GM12878 (cell line): Measurements from ENCODE around the gene NEU1. TPM values are rescaled to one million over a fixed set of nuclear protein-coding genes. Genes with fewer than 3 reads are reported as not detected.

Source experiments
- ATAC-seq: fragments of 200-7000 bp; cut with Tn5 transposase; 3 replicates; pipeline ENCODE4 v1.9.1; 2020; ENCODE audit warnings: mild to moderate bottlenecking, moderate library complexity
- BruUV-seq: library from RNA; stranded (reverse); fragments of 400-500 nt; replicated peaks from 2 replicates; lab custom pipeline; 2021; lab: Mats Ljungman, UMichigan
- CTCF ChIA-PET: fragments of 300-600 bp; sonication (Branson Sonifier 250); formaldehyde crosslinking; extraction: SDS; loops from one replicate; lab custom pipeline; 2021; ENCODE audit warnings: inconsistent platforms; lab: Yijun Ruan, JAX
- POLR2A ChIA-PET: fragments of 350-600 bp; formaldehyde crosslinking; extraction: SDS; loops from one replicate; lab custom pipeline; 2021; ENCODE audit warnings: inconsistent platforms; lab: Charles Lee
- RAD21 ChIA-PET: fragments of 300-600 bp; sonication (Branson Sonifier 250); formaldehyde crosslinking; loops from one replicate; lab custom pipeline; 2023; ENCODE audit warnings: antibody characterized with exemption; ENCODE audit not compliant: unreplicated experiment; lab: Charles Lee
- SMC1A ChIA-PET: fragments of 300-600 bp; sonication (Branson Sonifier 250); formaldehyde crosslinking; loops from one replicate; lab custom pipeline; 2023; ENCODE audit not compliant: unreplicated experiment, uncharacterized antibody; lab: Charles Lee
- DNase-seq: peaks from one replicate; pipeline ENCODE4 v3.0.0-alpha.2; 2011; ENCODE audit warnings: low read depth, low spot score
- FAIRE-seq: peaks from 3 replicates; lab custom pipeline; 2011; peaks lifted over from hg19 to GRCh38; lab: Jason Lieb, UNC
- H2AFZ ChIP-seq: 2 replicates; pipeline ENCODE4 v1.6.0; 2011; ENCODE audit warnings: low read depth, low read length, control low read depth; ENCODE audit not compliant: control insufficient read depth
- H3K27ac ChIP-seq: 2 replicates; pipeline ENCODE4 v1.5.1; 2011; ENCODE audit warnings: control low read depth; ENCODE audit not compliant: control insufficient read depth, insufficient read depth
- H3K27me3 ChIP-seq, 2 experiments: replicated peaks in 1 of 2; 2 replicates each; pipeline versions ENCODE4 v1.6.0 to v1.6.1; 2011; ENCODE audit warnings: low read length in 1 of 2; ENCODE audit not compliant: control insufficient read depth in 2 of 2, insufficient read depth in 2 of 2
- H3K36me3 ChIP-seq, 2 experiments: 2 replicates each; pipeline ENCODE4 v1.5.1; 2011; ENCODE audit warnings: low read length in 1 of 2; ENCODE audit not compliant: control insufficient read depth in 2 of 2, insufficient read depth in 2 of 2
- H3K4me1 ChIP-seq: 2 replicates; pipeline ENCODE4 v1.6.1; 2011; ENCODE audit warnings: mild to moderate bottlenecking, low read length, moderate library complexity, mixed read lengths; ENCODE audit not compliant: control insufficient read depth, insufficient read depth
- H3K4me2 ChIP-seq: 2 replicates; pipeline ENCODE4 v1.6.0; 2011; ENCODE audit warnings: control low read depth; ENCODE audit not compliant: control insufficient read depth, insufficient read depth
- H3K4me3 ChIP-seq: fragments of 200-600 bp; sonication (generic); 2 replicates; pipeline ENCODE4 v1.5.1; 2016
- H3K79me2 ChIP-seq: 2 replicates; pipeline ENCODE4 v1.6.0; 2011; ENCODE audit warnings: low read length; ENCODE audit not compliant: control insufficient read depth, insufficient read depth
- H3K9ac ChIP-seq: 2 replicates; pipeline ENCODE4 v1.8.0; 2011; ENCODE audit warnings: low read length, control low read depth, mixed read lengths; ENCODE audit not compliant: control insufficient read depth, insufficient read depth
- H3K9me3 ChIP-seq: replicated peaks from 3 replicates; pipeline ENCODE4 v1.5.1; 2011; ENCODE audit warnings: mild to moderate bottlenecking, low read length; ENCODE audit not compliant: control insufficient read depth, insufficient read depth
- H4K20me1 ChIP-seq: 2 replicates; pipeline ENCODE4 v1.6.0; 2011; ENCODE audit not compliant: control insufficient read depth, insufficient read depth
- BHLHE40 ChIP-seq, 2 experiments: fragments of 450-650 bp in 1 of 2; IDR thresholded peaks; 2 replicates each; pipeline ENCODE4 v1.6.1; 2011 to 2017; ENCODE audit warnings: low read depth in 2 of 2, borderline replicate concordance in 1 of 2, improper control_type of control experiment in 1 of 2, low read length in 1 of 2, mild to moderate bottlenecking in 1 of 2
- BRCA1 ChIP-seq: IDR thresholded peaks from 2 replicates; pipeline ENCODE4 v1.6.1; 2011; ENCODE audit warnings: low read depth, low read length, improper control_type of control experiment
- DPF2 ChIP-seq: fragments of 450-650 bp; IDR thresholded peaks from 2 replicates; pipeline ENCODE4 v1.6.1; 2017; ENCODE audit warnings: mild to moderate bottlenecking
- KLF5 ChIP-seq: fragments of 450-650 bp; IDR thresholded peaks from 2 replicates; pipeline ENCODE4 v1.6.1; 2014; ENCODE audit warnings: mild to moderate bottlenecking; ENCODE audit not compliant: partially characterized antibody
- MYC ChIP-seq: IDR thresholded peaks from 2 replicates; pipeline ENCODE4 v1.6.1; 2011; ENCODE audit warnings: mild to moderate bottlenecking, low read length, moderate library complexity, inconsistent platforms; ENCODE audit not compliant: insufficient read depth, insufficient replicate concordance, insufficient read length, severe bottlenecking
- NFYA ChIP-seq: IDR thresholded peaks from 2 replicates; pipeline ENCODE4 v1.6.1; 2011; ENCODE audit warnings: low read depth, mild to moderate bottlenecking, low read length, improper control_type of control experiment, borderline replicate concordance
- NR2C2 ChIP-seq: IDR thresholded peaks from 2 replicates; pipeline ENCODE4 v1.6.1; 2011; ENCODE audit warnings: borderline replicate concordance, low read depth; ENCODE audit not compliant: control insufficient read depth, insufficient read length
- POLR2A ChIP-seq: IDR thresholded peaks from 2 replicates; pipeline ENCODE4 v1.6.1; 2011; ENCODE audit warnings: low read depth, mild to moderate bottlenecking, low read length
- SMAD1 ChIP-seq: fragments of 450-650 bp; IDR thresholded peaks from 2 replicates; pipeline ENCODE4 v1.6.1; 2018; ENCODE audit warnings: mild to moderate bottlenecking, low read depth; ENCODE audit not compliant: partially characterized antibody
- SMARCA5 ChIP-seq: fragments of 450-650 bp; IDR thresholded peaks from 2 replicates; pipeline ENCODE4 v1.6.1; 2017; ENCODE audit warnings: mild to moderate bottlenecking
- SMC3 ChIP-seq: IDR thresholded peaks from 2 replicates; pipeline ENCODE4 v1.6.1; 2011; ENCODE audit warnings: low read length, improper control_type of control experiment, borderline replicate concordance
- TCF12 ChIP-seq: IDR thresholded peaks from 2 replicates; pipeline ENCODE4 v1.6.1; 2011; ENCODE audit warnings: low read depth, mild to moderate bottlenecking, low read length
- TCF3 ChIP-seq: IDR thresholded peaks from 2 replicates; pipeline ENCODE4 v1.6.1; 2012; ENCODE audit warnings: low read depth, mild to moderate bottlenecking, low read length, borderline replicate concordance; ENCODE audit not compliant: insufficient read depth
- ZNF207 ChIP-seq: fragments of 450-650 bp; IDR thresholded peaks from 2 replicates; pipeline ENCODE4 v1.6.1; 2014; ENCODE audit warnings: antibody characterized with exemption, mild to moderate bottlenecking, borderline replicate concordance
- ZNF622 ChIP-seq: fragments of 450-650 bp; IDR thresholded peaks from 2 replicates; pipeline ENCODE4 v1.6.1; 2017; ENCODE audit warnings: mild to moderate bottlenecking, inconsistent platforms
- WGBS: methylation state at CpG from one replicate; pipeline ENCODE4 v1.1.6; 2016; ENCODE audit warnings: low lambda C conversion rate; ENCODE audit not compliant: insufficient replicate concordance, insufficient coverage; ENCODE audit errors: missing lambda C conversion rate; 5-methylcytosine and 5-hydroxymethylcytosine counted together
- in situ Hi-C: fragments of 300-500 bp; cut with MboI; formaldehyde crosslinking; loops from 9 replicates; pipeline ENCODE4 v1.14.3; 2018; ENCODE audit warnings: mixed read lengths
- intact Hi-C: fragments of 100-400 bp; cut with micrococcal nuclease; formaldehyde crosslinking; loops from one replicate; pipeline ENCODE4 v1.14.2; 2022; ENCODE audit not compliant: unreplicated experiment
- polyA plus RNA-seq, 11 experiments: library from polyadenylated mRNA; depleted of rRNA in 4 of 11; unstranded in 6 of 11; stranded (reverse) in 5 of 11; fragments of >200 nt; fragmentation: Nextera tagmentation in 4 of 11; fragmentation: Illumina TruSeq in 1 of 11; extraction: Ambion mirVana in 4 of 11; extraction: Trizol in 1 of 11; gene quantifications; 1 replicate in 1 of 11; 2 replicates in 10 of 11; pipeline versions ENCODE4 v1.2.1 to v1.2.3, GENCODE V29; 2011 to 2016; ENCODE audit warnings: inconsistent platforms in 2 of 11, missing spikeins in 2 of 11, low read depth in 1 of 11
- total RNA-seq, 4 experiments: library from RNA; depleted of rRNA in 3 of 4; stranded (reverse); fragments of >200 nt in 3 of 4; fragmentation: Illumina TruSeq in 1 of 4; extraction: Trizol in 1 of 4; gene quantifications; 2 replicates each; pipeline versions ENCODE4 v1.2.1 to v1.2.3, GENCODE V29; 2013 to 2021
- TF ChIP-seq, protein P1 (sequence below): fragments of 450-650 bp; IDR thresholded peaks from 2 replicates; pipeline ENCODE4 v1.6.1; 2017; ENCODE audit warnings: mild to moderate bottlenecking, moderate library complexity
- TF ChIP-seq, protein P2 (sequence below): fragments of 450-650 bp; IDR thresholded peaks from 2 replicates; pipeline ENCODE4 v1.6.1; 2017; ENCODE audit warnings: low read depth, mild to moderate bottlenecking, moderate library complexity

The NEU1 gene
- total and polyA plus RNA-seq, 10 of the 15 experiments (the other 5 are each of a cell fraction or from before 2014, with no cell fraction given) = 7.2 to 26.9 (median 21.6) TPM

DNA sequence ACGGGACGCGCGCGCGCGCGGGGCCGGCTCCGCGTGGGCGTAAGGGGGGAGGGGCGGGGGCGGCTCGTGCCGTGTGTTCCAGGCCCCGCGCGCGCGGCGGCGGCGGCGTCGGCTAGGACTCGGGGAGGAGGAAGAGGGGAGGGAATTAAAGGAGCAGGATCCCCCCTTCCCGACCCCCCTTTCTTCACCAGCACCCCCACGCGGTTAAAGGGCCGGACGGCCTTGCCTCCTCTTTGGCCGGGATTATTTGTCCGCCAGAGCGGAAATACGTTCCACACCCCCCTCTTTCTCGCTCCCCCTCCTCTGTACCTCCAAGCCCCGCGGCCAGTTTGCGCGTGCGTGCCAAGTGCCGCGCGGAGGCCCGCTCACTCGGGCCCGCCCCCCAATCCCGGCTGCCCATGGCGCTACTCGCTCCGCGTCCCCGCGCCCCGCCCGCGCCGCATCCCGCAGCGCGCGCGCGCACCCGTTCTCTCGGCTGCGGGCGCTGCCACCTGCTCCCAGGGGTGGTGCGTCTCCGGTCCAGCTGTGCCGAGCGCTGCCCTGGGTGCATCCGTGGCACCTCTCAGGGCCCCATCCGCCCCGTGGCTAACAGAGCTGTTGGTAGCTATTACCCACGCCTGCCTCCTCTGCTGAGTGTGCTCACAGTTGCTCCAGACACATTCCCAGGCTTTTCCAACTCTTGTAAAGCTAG is 39.5 kb upstream of the NEU1 start, which contains the start of gene ZBTB12:
Gene ZBTB12 (minus strand): TSS at position 134 of the 691 bp plus-strand sequence. CDS start 781 bp downstream, outside the sequence.
- Histone ChIP-seq H3K4me1 (peaks cover 11% of the 10 kb centered on the region), H3K36me3 (no peaks in the 10 kb centered on the region; a peak in 1 of 4 replicates), H3K9ac (peak within 1 kb of the TSS; percentile 63), H3K79me2 (peaks cover 7% of the 10 kb centered on the region), H4K20me1 (no peaks in the 10 kb centered on the region), H3K9me3 (no peaks in the 10 kb centered on the region), H3K27me3 (no peaks in the 10 kb centered on the region), H3K4me3 (peak within 1 kb of the TSS; percentile 89), H3K27ac (peak within 1 kb of the TSS; percentile 49), H2AFZ (peak within 1 kb of the TSS; percentile 91), H3K4me2 (peak within 1 kb of the TSS; percentile 94)
- ChIA-PET RAD21 (interaction anchor here (0.7 kb wide), 1 partner anchor 21 kb away, joined by 5 read pairs; no protein-coding TSS in a partner anchor), POLR2A (interaction anchor here (0.6 to 1.9 kb wide), 5 partner anchors 39 to 360 kb away, joined by 3 to 8 read pairs (median 5); partner anchors contain the start of genes ABHD16A, DXO, GPSM3 and NEU1), SMC1A (interaction anchor here (0.7 to 1.3 kb wide), 4 partner anchors 12 to 70 kb away, joined by 3 to 4 read pairs (median 3); partner anchors contain the start of gene DXO), CTCF (interaction anchor here (1.2 to 1.7 kb wide), 2 partner anchors 20 to 50 kb away, joined by 3 to 4 read pairs; no protein-coding TSS in a partner anchor)
- no TSS peak for BruUV-seq
- in situ Hi-C loops = no loop called here
- ATAC-seq (peak; percentile 81), FAIRE-seq (peak; percentile 77), DNase-seq (peak; percentile 73)
- under 1% methylated on average over 50 of the region's 77 CpGs for WGBS
- intact Hi-C loops = loop anchor here (10.0 kb wide), 1 partner anchor 357 kb away; the partner anchor contains the start of genes ATP6V1G2, DDX39B and NFKBIL1
- peak; percentile 63; the same call in 1 of the 2 replicates for TF ChIP-seq SMARCA5
- no peak for TF ChIP-seq ZNF622
- TF ChIP-seq ZNF207 = peak; percentile 83; the same call in 1 of the 2 replicates
- no peak for TF ChIP-seq SMC3
- TF ChIP-seq, protein P1, sequence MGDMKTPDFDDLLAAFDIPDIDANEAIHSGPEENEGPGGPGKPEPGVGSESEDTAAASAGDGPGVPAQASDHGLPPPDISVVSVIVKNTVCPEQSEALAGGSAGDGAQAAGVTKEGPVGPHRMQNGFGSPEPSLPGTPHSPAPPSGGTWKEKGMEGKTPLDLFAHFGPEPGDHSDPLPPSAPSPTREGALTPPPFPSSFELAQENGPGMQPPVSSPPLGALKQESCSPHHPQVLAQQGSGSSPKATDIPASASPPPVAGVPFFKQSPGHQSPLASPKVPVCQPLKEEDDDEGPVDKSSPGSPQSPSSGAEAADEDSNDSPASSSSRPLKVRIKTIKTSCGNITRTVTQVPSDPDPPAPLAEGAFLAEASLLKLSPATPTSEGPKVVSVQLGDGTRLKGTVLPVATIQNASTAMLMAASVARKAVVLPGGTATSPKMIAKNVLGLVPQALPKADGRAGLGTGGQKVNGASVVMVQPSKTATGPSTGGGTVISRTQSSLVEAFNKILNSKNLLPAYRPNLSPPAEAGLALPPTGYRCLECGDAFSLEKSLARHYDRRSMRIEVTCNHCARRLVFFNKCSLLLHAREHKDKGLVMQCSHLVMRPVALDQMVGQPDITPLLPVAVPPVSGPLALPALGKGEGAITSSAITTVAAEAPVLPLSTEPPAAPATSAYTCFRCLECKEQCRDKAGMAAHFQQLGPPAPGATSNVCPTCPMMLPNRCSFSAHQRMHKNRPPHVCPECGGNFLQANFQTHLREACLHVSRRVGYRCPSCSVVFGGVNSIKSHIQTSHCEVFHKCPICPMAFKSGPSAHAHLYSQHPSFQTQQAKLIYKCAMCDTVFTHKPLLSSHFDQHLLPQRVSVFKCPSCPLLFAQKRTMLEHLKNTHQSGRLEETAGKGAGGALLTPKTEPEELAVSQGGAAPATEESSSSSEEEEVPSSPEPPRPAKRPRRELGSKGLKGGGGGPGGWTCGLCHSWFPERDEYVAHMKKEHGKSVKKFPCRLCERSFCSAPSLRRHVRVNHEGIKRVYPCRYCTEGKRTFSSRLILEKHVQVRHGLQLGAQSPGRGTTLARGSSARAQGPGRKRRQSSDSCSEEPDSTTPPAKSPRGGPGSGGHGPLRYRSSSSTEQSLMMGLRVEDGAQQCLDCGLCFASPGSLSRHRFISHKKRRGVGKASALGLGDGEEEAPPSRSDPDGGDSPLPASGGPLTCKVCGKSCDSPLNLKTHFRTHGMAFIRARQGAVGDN = no peak; the same call in 1 of the 2 replicates
- no peak for TF ChIP-seq NR2C2
- peak; percentile 72 for TF ChIP-seq POLR2A
- TF ChIP-seq KLF5 = peak; percentile 72
- TF ChIP-seq BHLHE40 (IDR thresholded peaks at IDR 0.05; ENCODE audit: borderline replicate concordance in 1 of 2, low read depth in 2 of 2, low read length in 1 of 2) = peak; percentile 81 to 94
- TF ChIP-seq, protein P2, sequence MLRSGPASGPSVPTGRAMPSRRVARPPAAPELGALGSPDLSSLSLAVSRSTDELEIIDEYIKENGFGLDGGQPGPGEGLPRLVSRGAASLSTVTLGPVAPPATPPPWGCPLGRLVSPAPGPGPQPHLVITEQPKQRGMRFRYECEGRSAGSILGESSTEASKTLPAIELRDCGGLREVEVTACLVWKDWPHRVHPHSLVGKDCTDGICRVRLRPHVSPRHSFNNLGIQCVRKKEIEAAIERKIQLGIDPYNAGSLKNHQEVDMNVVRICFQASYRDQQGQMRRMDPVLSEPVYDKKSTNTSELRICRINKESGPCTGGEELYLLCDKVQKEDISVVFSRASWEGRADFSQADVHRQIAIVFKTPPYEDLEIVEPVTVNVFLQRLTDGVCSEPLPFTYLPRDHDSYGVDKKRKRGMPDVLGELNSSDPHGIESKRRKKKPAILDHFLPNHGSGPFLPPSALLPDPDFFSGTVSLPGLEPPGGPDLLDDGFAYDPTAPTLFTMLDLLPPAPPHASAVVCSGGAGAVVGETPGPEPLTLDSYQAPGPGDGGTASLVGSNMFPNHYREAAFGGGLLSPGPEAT = 0 out of 2 replicates have a peak, but pooled peaks have one; percentile 16
- TF ChIP-seq TCF12 = peak; percentile 64; the same call in 1 of the 2 replicates
- no peak for TF ChIP-seq NFYA
- no peak for TF ChIP-seq BRCA1
- TF ChIP-seq DPF2 = peak; percentile 85
- peak; percentile 58 for TF ChIP-seq MYC
- TF ChIP-seq TCF3 = peak; percentile 86
- TF ChIP-seq SMAD1 = no peak
